ES-I3 (cell line): ENCODE measurements around the gene MXD3.

ENCODE experiments used
- H3K36me3 ChIP-seq: 2 replicates; pipeline ENCODE4 v1.6.1; 2013; ENCODE audit warnings: mild to moderate bottlenecking, low read length, control low read depth, moderate library complexity; ENCODE audit not compliant: insufficient read depth
- H3K4me1 ChIP-seq: 2 replicates; pipeline ENCODE4 v1.6.1; 2013; ENCODE audit warnings: mild to moderate bottlenecking, control low read depth, low read length; ENCODE audit not compliant: insufficient read depth
- H3K9ac ChIP-seq: 2 replicates; pipeline ENCODE4 v1.6.1; 2013; ENCODE audit warnings: low read depth, mild to moderate bottlenecking, low read length, moderate library complexity
- H3K9me3 ChIP-seq: 2 replicates; pipeline ENCODE4 v1.6.1; 2013; ENCODE audit warnings: mild to moderate bottlenecking, low read length, moderate library complexity; ENCODE audit not compliant: control insufficient read depth, insufficient read depth

Gene MXD3

GRCh38 chr5:177296581-177296980, 15.1 kb downstream of the MXD3 start:
- no peaks in the 10 kb centered on the region for H3K9me3 ChIP-seq
- peaks cover 19% of the 10 kb centered on the region for H3K4me1 ChIP-seq
- peaks cover 34% of the 10 kb centered on the region for H3K36me3 ChIP-seq
- H3K9ac ChIP-seq, result no peak overlapping the region

DNA sequence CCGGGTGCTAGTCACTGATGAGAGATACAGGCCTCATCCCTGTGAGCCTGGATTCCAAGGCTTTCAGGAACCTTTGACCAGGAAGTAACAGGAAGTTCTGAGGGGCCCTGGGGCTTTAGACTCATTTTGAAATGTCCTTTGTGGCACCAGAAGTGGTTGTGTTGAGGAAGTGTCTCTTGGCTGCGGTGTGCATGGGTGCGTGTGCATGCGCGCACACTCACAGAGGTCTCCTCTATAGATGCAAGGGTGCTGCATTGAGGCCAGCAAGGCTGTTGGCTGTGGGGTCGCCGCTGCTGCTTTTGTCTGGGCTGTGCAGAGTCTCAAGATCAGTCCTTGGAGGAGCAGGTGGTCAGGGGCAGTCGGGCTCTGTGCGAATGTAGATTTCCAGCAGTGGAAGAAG, 15.8 kb downstream of the MXD3 start:
- Histone ChIP-seq H3K9ac (no peak overlapping the region), H3K4me1 (peaks cover 18% of the 10 kb centered on the region), H3K36me3 (peaks cover 34% of the 10 kb centered on the region), H3K9me3 (no peaks in the 10 kb centered on the region)

- H3K9me3 ChIP-seq, result no peaks in the 10 kb centered on the region
- no peak overlapping the region for H3K9ac ChIP-seq
- H3K4me1 ChIP-seq, result peaks cover 7% of the 10 kb centered on the region; the same call in 1 of the 2 replicates
- H3K36me3 ChIP-seq, result peaks cover 38% of the 10 kb centered on the region
These were observed 17.1 kb downstream of the MXD3 start for GRCh38 chr5:177294632-177295031.

DNA sequence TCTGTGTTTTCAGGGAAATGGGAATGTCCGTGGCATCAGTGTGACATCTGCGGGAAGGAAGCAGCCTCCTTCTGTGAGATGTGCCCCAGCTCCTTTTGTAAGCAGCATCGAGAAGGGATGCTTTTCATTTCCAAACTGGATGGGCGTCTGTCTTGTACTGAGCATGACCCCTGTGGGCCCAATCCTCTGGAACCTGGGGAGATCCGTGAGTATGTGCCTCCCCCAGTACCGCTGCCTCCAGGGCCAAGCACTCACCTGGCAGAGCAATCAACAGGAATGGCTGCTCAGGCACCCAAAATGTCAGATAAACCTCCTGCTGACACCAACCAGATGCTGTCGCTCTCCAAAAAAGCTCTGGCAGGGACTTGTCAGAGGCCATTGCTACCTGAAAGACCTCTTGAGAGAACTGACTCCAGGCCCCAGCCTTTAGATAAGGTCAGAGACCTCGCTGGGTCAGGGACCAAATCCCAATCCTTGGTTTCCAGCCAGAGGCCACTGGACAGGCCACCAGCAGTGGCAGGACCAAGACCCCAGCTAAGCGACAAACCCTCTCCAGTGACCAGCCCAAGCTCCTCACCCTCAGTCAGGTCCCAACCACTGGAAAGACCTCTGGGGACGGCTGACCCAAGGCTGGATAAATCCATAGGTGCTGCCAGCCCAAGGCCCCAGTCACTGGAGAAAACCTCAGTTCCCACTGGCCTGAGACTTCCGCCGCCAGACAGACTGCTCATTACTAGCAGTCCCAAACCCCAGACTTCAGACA, 17.7 kb downstream of the MXD3 start:
- Histone ChIP-seq H3K4me1 (0 out of 2 replicates have a peak, but pooled peaks cover 1% of the 10 kb centered on the region), H3K9ac (no peak overlapping the region), H3K9me3 (no peaks in the 10 kb centered on the region), H3K36me3 (peaks cover 38% of the 10 kb centered on the region)

GRCh38 chr5:177291735-177292134, 20.0 kb downstream of the MXD3 start:
- Histone ChIP-seq H3K4me1 (no peaks in the 10 kb centered on the region), H3K9me3 (no peaks in the 10 kb centered on the region), H3K36me3 (peaks cover 40% of the 10 kb centered on the region), H3K9ac (no peak overlapping the region)

DNA sequence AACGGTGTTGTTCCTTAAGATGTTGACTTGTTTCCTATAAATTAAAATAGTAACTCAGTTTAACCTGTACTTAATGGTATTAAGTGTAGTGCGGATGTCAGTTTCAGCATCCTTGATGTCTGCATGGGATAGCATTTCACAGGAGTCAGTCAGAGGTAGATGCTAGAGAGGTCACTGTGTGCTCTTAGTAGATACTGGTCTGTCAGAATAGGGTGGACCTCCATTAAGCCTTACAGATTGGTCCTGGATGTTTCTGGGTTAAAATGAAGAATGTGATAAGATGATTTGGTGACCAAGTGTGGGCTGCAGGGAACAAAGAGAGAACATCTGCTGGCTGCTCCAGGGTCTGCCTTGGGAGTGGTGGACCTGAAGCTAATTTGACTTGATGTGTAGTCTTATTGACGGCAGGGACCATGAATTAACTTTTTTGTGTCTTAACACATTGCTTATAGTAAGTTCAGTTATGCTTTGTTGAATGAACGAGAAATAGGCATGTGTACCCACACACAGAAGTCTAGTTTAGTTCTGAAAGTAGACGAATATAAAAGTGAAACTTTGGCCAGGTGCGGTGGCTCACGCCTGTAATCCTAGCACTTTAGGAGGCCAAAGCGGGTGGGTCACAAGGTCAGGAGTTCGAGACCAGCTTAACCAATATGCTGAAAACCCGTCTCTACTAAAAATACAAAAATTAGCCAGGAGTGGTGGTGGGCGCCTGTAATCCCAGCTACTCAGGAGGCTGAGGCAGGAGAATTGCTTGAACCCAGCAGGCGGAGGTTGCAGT, 20.7 kb downstream of the MXD3 start:
- peaks cover 40% of the 10 kb centered on the region for H3K36me3 ChIP-seq
- H3K4me1 ChIP-seq, result no peaks in the 10 kb centered on the region
- no peaks in the 10 kb centered on the region for H3K9me3 ChIP-seq
- no peak overlapping the region for H3K9ac ChIP-seq

- Histone ChIP-seq H3K36me3 (peaks cover 39% of the 10 kb centered on the region), H3K9me3 (no peaks in the 10 kb centered on the region), H3K9ac (no peak overlapping the region), H3K4me1 (no peaks in the 10 kb centered on the region)
These were observed 23.5 kb downstream of the MXD3 start for GRCh38 chr5:177288191-177288590.

GRCh38 chr5:177276886-177277285, 34.8 kb downstream of the MXD3 start:
- Histone ChIP-seq H3K9ac (no peak overlapping the region), H3K9me3 (no peaks in the 10 kb centered on the region), H3K4me1 (no peaks in the 10 kb centered on the region), H3K36me3 (peaks cover 28% of the 10 kb centered on the region)

- H3K9me3 ChIP-seq, result no peaks in the 10 kb centered on the region
- peaks cover 30% of the 10 kb centered on the region for H3K36me3 ChIP-seq
- no peaks in the 10 kb centered on the region for H3K4me1 ChIP-seq
- H3K9ac ChIP-seq, result no peak overlapping the region
These were observed 35.8 kb downstream of the MXD3 start for GRCh38 chr5:177275883-177276282.

GRCh38 chr5:177271113-177271512, 40.6 kb downstream of the MXD3 start:
- Histone ChIP-seq H3K9ac (no peak overlapping the region), H3K9me3 (no peaks in the 10 kb centered on the region), H3K36me3 (peaks cover 40% of the 10 kb centered on the region), H3K4me1 (no peaks in the 10 kb centered on the region)

- H3K36me3 ChIP-seq, result peaks cover 44% of the 10 kb centered on the region
- no peaks in the 10 kb centered on the region for H3K4me1 ChIP-seq
- no peaks in the 10 kb centered on the region for H3K9me3 ChIP-seq
- no peak overlapping the region for H3K9ac ChIP-seq
These were observed 41.0 kb downstream of the MXD3 start for GRCh38 chr5:177270653-177271052.

GRCh38 chr5:177269976-177270375, 41.7 kb downstream of the MXD3 start:
- H3K36me3 ChIP-seq, result peaks cover 44% of the 10 kb centered on the region
- no peaks in the 10 kb centered on the region for H3K4me1 ChIP-seq

DNA sequence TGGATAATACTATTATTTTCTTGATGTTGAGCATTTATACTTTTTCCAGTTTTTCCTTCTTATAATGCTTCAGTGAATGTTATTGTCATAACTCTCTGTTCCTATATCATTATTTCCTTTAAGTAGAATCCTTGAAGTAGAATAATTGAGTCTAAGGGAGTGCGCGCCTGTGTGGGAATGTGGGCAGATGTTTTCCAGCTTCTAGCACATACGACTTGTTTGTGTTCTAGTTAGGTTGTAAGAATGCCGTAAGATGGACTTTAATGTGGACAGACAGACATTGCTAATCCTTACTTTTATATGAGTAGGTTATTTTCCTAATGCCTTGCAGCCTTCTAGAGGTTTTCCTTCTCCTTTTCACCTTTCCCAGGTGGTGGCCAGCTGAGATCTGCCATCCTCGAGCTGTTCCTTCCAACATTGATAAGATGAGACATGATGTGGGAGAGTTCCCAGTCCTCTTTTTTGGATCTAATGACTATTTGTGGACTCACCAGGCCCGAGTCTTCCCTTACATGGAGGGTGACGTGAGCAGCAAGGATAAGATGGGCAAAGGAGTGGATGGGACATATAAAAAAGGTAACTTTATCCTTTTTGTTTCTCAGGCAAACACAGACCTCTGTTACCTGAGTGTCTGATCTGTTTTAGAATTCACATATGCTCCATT, 42.3 kb downstream of the MXD3 start:
- Histone ChIP-seq H3K9ac (no peak overlapping the region), H3K4me1 (no peaks in the 10 kb centered on the region), H3K9me3 (no peaks in the 10 kb centered on the region), H3K36me3 (peaks cover 44% of the 10 kb centered on the region)

More at GRCh38 chr5:177269976-177270375, 41.7 kb downstream of the MXD3 start:
- H3K9ac ChIP-seq, result no peak overlapping the region
- H3K9me3 ChIP-seq, result no peaks in the 10 kb centered on the region

GRCh38 chr5:177265395-177265794, 46.3 kb downstream of the MXD3 start:
- H3K36me3 ChIP-seq, result peaks cover 27% of the 10 kb centered on the region
- H3K9ac ChIP-seq, result no peak overlapping the region
- H3K4me1 ChIP-seq, result no peaks in the 10 kb centered on the region
- no peaks in the 10 kb centered on the region for H3K9me3 ChIP-seq
